ENCODE measurements around the gene NPFFR1. TPM values are rescaled to one million over a fixed set of nuclear protein-coding genes. Genes with fewer than 3 reads are reported as not detected.

Gene NPFFR1
- total RNA-seq, 4 donors from 2014 or later, result 0.16 TPM; not detected in 3

DNA sequence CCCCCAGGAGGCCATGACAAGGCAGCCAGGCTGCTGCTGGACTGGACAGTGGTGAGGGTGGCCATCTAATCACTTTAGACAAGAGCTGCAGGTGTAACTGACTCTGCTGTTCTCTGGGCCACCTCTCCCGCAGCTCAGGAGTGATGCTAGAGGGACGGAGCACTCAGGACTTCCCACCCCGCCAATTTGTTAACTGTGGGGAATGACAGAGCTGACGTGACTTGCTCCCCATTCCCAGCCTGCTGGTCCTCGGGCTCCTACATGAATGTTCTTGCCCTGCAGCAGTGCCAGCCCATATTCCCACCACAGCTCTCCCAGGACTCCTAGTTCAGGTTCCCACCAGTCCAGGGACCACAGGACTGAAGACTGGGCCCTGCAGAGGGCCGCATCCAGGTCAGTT is 16.7 kb upstream of the NPFFR1 start:
- H3K4me1 ChIP-seq, result peaks cover 0 to 8% (median 0%) of the 10 kb centered on the region in 4 donors
- no peak overlapping the region for H3K4me3 ChIP-seq
- intact Hi-C loops (cut with DNase I; ENCODE audit: low total_unique reads), result no loop called here
- H3K9me3 ChIP-seq, result no peaks in the 10 kb centered on the region
- in situ Hi-C loops (cut with MboI; ENCODE audit: low pct_ligation_motif_present in 1 of 4, low pct_unique_long_range_greater_than_20kb in 1 of 4, low sequenced_read_pairs in 3 of 4), result no loop called here
- H3K36me3 ChIP-seq, result no peaks in the 10 kb centered on the region
- H3K27me3 ChIP-seq, result no peaks in the 10 kb centered on the region
- DNase-seq, result no peak
- H3K27ac ChIP-seq, result no peak overlapping the region
- TF ChIP-seq EP300 (IDR thresholded peaks at IDR 0.05; ENCODE audit: low read depth), result no peak
- TF ChIP-seq CTCF (IDR thresholded peaks at IDR 0.05), result no peak
- no peak for TF ChIP-seq POLR2AphosphoS5 (IDR thresholded peaks at IDR 0.05)
- no peak for TF ChIP-seq POLR2A (IDR thresholded peaks at IDR 0.05)
- WGBS, 2 donors (ENCODE audit: low coverage in 1 of 2), result 95% methylated on average over 6 of the region's 6 CpGs; no CpG with 5 or more reads in 1 of the 2 donors

- TF ChIP-seq CTCF (IDR thresholded peaks at IDR 0.05) (no peak), POLR2AphosphoS5 (IDR thresholded peaks at IDR 0.05) (no peak), EP300 (IDR thresholded peaks at IDR 0.05; ENCODE audit: low read depth) (no peak), POLR2A (IDR thresholded peaks at IDR 0.05) (no peak)
- intact Hi-C loops (cut with DNase I; ENCODE audit: low total_unique reads) (no loop called here), in situ Hi-C loops (cut with MboI; ENCODE audit: low pct_ligation_motif_present in 1 of 4, low pct_unique_long_range_greater_than_20kb in 1 of 4, low sequenced_read_pairs in 3 of 4) (no loop called here)
- DNase-seq, result no peak
- Histone ChIP-seq H3K27me3 (no peaks in the 10 kb centered on the region), H3K9me3 (no peaks in the 10 kb centered on the region), H3K4me3 (no peak overlapping the region), H3K36me3 (no peaks in the 10 kb centered on the region), H3K27ac (no peak overlapping the region), H3K4me1 (peaks cover 0 to 8% (median 0%) of the 10 kb centered on the region in 4 donors)
- 90 to 100% methylated on average over 2 to 7 of the region's 7 CpGs for WGBS, 2 donors (ENCODE audit: low coverage in 1 of 2)
Observed at GRCh38 chr10:70299876-70300275, 16.1 kb upstream of the NPFFR1 start.

GRCh38 chr10:70298393-70298792 is 14.6 kb upstream of the NPFFR1 start:
- Histone ChIP-seq H3K9me3 (no peaks in the 10 kb centered on the region), H3K27me3 (no peaks in the 10 kb centered on the region), H3K36me3 (no peaks in the 10 kb centered on the region), H3K27ac (no peak overlapping the region), H3K4me3 (no peak overlapping the region), H3K4me1 (peaks cover 0 to 8% (median 0%) of the 10 kb centered on the region in 4 donors)
- no peak for DNase-seq
- TF ChIP-seq CTCF (IDR thresholded peaks at IDR 0.05), result no peak
- TF ChIP-seq POLR2AphosphoS5 (IDR thresholded peaks at IDR 0.05), result no peak
- no peak for TF ChIP-seq POLR2A (IDR thresholded peaks at IDR 0.05)
- no peak for TF ChIP-seq EP300 (IDR thresholded peaks at IDR 0.05; ENCODE audit: low read depth)
- intact Hi-C loops (cut with DNase I; ENCODE audit: low total_unique reads) (no loop called here), in situ Hi-C loops (cut with MboI; ENCODE audit: low pct_ligation_motif_present in 1 of 4, low pct_unique_long_range_greater_than_20kb in 1 of 4, low sequenced_read_pairs in 3 of 4) (no loop called here)
- 50 to 72% methylated on average over 3 to 5 of the region's 5 CpGs for WGBS, 2 donors (ENCODE audit: low coverage in 1 of 2)

- Histone ChIP-seq H3K4me3 (no peak overlapping the region), H3K4me1 (peaks cover 0 to 8% (median 0%) of the 10 kb centered on the region in 4 donors), H3K27me3 (no peaks in the 10 kb centered on the region), H3K27ac (peak overlapping the region; percentile 34 to 66 (median 48)), H3K9me3 (no peaks in the 10 kb centered on the region), H3K36me3 (no peaks in the 10 kb centered on the region)
- 60 to 79% methylated on average over 2 to 5 of the region's 5 CpGs for WGBS, 2 donors (ENCODE audit: low coverage in 1 of 2)
- intact Hi-C loops (cut with DNase I; ENCODE audit: low total_unique reads), result no loop called here
- TF ChIP-seq CTCF (IDR thresholded peaks at IDR 0.05) (no peak), POLR2AphosphoS5 (IDR thresholded peaks at IDR 0.05) (no peak), POLR2A (IDR thresholded peaks at IDR 0.05) (no peak), EP300 (IDR thresholded peaks at IDR 0.05; ENCODE audit: low read depth) (no peak)
- in situ Hi-C loops (cut with MboI; ENCODE audit: low pct_ligation_motif_present in 1 of 4, low pct_unique_long_range_greater_than_20kb in 1 of 4, low sequenced_read_pairs in 3 of 4), result no loop called here
- no peak for DNase-seq
Observed at GRCh38 chr10:70297224-70297623, 13.4 kb upstream of the NPFFR1 start.

Measured in transverse colon (tissue), 4 donors.